Activated T-cell treated with anti-CD3 and anti-CD28 coated beads for 24 hours (primary cell): ENCODE results near the gene RREB1.

Experiments
- DNase-seq: peaks from one replicate; pipeline ENCODE4 v3.0.0-alpha.2; 2020; ENCODE audit warnings: low read depth

Gene RREB1

GRCh38 chr6:7296602-7297001 is 188.8 kb downstream of the RREB1 start:
- DNase-seq, result no peak

DNA sequence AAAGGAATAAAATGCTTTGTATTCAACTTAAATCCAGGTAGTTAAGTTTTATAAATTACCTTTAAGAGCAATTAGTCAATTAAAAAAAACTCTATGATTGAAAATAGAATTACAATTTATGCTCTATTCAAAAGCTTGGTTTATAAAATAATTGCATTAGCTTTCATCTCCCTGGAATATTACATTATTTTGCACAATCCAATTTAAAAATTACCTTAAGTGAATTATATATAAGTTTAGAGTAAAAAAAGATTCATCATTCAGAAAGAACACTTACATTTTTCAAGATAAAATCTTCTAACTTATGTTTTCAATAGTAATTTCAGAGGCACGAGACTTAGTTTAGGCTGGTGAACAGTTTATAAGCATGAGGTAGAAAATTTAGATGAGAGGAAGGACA is 190.4 kb downstream of the RREB1 start:
- DNase-seq, result no peak

DNA sequence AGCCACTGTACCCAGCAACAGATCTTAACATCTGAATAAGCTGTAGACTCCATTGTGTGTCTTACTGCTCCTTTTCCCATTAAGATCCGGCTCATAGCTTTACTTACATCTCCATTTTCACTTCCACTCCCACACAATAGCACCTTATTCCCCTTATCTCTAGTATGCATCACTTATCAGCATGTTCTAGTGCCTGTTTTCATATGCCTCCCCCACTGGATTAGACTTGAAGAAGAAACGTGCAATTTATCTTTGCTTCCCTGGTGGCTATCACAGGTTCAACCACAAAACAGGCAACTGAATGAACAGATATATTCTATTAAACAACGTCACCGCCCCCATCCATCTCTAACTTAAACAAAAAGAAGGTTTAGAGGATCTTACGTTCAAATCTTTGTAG is 193.2 kb downstream of the RREB1 start:
- DNase-seq, result no peak
